Esophagus squamous epithelium (tissue), 4 donors: ENCODE results near the gene USP6.

Experiments
- POLR2A ChIP-seq, 4 donors: fragments of 450-650 bp; IDR thresholded peaks; one replicate each; pipeline ENCODE4 v1.6.1; 2017; ENCODE audit warnings: antibody characterized with exemption in 4 of 4, mild to moderate bottlenecking in 4 of 4, moderate library complexity in 3 of 4
- TF ChIP-seq, protein P1 (sequence below), 6 experiments: fragments of 450-650 bp in 4 of 6; fragments of 200-600 bp in 2 of 6; sonication (generic) in 2 of 6; IDR thresholded peaks; one replicate each; pipeline ENCODE4 v1.5.1; 2016 to 2019; ENCODE audit warnings: antibody characterized with exemption in 6 of 6, mild to moderate bottlenecking in 4 of 6, moderate library complexity in 4 of 6

DNA sequence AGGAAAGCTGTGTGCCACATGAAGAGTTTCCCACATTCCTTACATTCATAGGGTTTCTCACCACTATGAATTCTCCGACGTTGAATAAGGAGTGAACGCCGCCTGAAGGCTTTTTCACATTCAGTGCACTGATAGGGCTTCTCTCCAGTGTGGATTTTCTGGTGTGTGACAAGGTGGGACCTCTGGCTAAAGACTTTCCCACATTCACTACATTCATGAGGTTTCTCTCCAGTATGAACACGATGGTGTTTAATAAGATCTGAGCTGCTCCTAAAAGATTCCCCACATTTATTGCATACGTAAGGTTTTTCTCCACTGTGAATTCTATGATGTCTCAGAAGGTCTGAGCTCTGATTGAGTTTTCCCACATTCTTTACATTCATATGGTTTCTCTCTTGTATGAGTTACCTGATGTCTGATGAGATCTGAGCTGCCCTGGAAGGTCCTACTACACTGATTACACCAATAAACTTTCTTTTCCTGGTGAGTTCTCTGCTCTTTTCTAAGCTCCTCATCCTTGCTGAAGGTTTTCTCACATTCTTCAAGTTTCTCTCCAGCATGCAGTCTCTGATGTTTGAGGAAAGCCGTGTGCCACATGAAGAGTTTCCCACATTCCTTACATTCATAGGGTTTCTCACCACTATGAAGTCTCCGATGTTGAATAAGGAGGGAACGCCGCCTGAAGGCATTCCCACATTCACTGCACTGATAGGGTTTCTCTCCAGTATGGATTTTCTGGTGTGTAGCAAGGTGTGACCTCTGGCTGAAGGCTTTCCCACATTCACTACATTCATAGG, 65.9 kb downstream of the USP6 start:
- TF ChIP-seq, protein P1, sequence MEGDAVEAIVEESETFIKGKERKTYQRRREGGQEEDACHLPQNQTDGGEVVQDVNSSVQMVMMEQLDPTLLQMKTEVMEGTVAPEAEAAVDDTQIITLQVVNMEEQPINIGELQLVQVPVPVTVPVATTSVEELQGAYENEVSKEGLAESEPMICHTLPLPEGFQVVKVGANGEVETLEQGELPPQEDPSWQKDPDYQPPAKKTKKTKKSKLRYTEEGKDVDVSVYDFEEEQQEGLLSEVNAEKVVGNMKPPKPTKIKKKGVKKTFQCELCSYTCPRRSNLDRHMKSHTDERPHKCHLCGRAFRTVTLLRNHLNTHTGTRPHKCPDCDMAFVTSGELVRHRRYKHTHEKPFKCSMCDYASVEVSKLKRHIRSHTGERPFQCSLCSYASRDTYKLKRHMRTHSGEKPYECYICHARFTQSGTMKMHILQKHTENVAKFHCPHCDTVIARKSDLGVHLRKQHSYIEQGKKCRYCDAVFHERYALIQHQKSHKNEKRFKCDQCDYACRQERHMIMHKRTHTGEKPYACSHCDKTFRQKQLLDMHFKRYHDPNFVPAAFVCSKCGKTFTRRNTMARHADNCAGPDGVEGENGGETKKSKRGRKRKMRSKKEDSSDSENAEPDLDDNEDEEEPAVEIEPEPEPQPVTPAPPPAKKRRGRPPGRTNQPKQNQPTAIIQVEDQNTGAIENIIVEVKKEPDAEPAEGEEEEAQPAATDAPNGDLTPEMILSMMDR (IDR thresholded peaks at IDR 0.05) = no peak
- TF ChIP-seq POLR2A (IDR thresholded peaks at IDR 0.05) = no peak
